Thyroid gland (tissue), 4 donors: Measurements from ENCODE around the gene ITGBL1.

ENCODE experiments used
- POLR2A ChIP-seq, 2 donors: fragments of 450-650 bp; IDR thresholded peaks; one replicate each; pipeline ENCODE4 v1.6.1; 2017; ENCODE audit warnings: antibody characterized with exemption in 2 of 2, mild to moderate bottlenecking in 2 of 2, moderate library complexity in 1 of 2
- TF ChIP-seq, protein P1 (sequence below), 6 experiments: fragments of 200-600 bp in 3 of 6; fragments of 450-650 bp in 3 of 6; sonication (generic) in 3 of 6; IDR thresholded peaks; one replicate each; pipeline ENCODE4 v1.5.1; 2016 to 2019; ENCODE audit warnings: antibody characterized with exemption in 6 of 6, mild to moderate bottlenecking in 2 of 6, inconsistent platforms in 1 of 6, moderate library complexity in 1 of 6

DNA sequence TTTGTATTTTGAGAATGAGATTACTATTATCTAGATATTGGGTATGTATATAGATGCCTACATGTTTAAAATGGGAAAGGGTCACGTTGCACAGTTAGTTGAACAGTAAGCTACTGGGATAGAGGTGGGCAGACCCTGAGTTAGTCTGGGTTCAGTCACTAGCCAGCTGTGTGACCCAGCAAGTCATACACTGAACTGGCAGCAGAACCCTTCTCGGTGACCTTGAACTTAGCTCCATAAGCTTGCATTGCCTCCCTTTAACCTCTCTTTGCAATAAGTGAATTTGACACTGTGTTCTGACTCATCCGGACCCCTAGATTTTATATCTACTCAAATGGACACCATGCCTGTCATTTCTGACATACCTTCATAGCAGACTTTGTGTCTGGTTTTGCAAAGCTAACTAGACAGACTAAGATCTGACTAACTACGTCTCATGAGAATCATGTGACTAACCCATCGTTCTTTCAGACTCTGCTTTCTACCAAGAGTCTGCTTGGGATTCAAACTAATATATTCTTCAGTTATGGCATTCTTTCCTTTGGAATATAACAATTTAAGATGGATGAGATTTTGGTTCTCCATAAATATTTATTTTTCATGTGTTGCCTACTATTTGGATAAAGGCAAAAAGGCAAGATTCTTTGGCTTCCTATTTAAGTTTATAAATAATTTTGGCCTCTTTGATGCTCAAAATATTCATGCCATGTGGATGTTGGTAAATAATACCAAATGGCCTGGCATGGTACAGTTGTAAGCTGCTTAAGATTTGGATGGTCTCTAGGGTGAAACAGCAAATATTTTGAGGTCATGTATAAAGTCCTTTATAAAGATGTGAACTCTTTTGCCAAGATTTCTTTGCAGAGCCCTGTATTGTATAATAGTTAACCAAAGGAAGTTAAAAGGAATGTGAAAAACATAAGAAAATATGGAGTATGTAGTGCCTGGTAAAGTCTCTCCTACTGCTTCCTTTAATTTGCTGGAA is 159.3 kb downstream of the ITGBL1 start:
- TF ChIP-seq, protein P1, sequence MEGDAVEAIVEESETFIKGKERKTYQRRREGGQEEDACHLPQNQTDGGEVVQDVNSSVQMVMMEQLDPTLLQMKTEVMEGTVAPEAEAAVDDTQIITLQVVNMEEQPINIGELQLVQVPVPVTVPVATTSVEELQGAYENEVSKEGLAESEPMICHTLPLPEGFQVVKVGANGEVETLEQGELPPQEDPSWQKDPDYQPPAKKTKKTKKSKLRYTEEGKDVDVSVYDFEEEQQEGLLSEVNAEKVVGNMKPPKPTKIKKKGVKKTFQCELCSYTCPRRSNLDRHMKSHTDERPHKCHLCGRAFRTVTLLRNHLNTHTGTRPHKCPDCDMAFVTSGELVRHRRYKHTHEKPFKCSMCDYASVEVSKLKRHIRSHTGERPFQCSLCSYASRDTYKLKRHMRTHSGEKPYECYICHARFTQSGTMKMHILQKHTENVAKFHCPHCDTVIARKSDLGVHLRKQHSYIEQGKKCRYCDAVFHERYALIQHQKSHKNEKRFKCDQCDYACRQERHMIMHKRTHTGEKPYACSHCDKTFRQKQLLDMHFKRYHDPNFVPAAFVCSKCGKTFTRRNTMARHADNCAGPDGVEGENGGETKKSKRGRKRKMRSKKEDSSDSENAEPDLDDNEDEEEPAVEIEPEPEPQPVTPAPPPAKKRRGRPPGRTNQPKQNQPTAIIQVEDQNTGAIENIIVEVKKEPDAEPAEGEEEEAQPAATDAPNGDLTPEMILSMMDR (IDR thresholded peaks at IDR 0.05), result no peak
- no peak for TF ChIP-seq POLR2A (IDR thresholded peaks at IDR 0.05)
